ENCODE measurements around the gene MBNL3.

GRCh38 chrX:132491191-132491590 lies 2.4 kb upstream of the MBNL3 start:
- TF ChIP-seq CTCF (IDR thresholded peaks at IDR 0.05) (no peak), POLR2AphosphoS5 (IDR thresholded peaks at IDR 0.05; ENCODE audit: low read depth, low read length) (no peak), REST (IDR thresholded peaks at IDR 0.05; ENCODE audit: insufficient read depth in 1 of 2, low read depth in 2 of 2, low read length in 1 of 2) (no peak)
